ENCODE data around the gene INSYN1. TPM values are rescaled to one million over a fixed set of nuclear protein-coding genes. Genes with fewer than 3 reads are reported as not detected.

Gene INSYN1
- total RNA-seq, 5 donors from 2014 or later (not counting 1 experiment from before 2014, with no cell fraction given), result not detected

DNA sequence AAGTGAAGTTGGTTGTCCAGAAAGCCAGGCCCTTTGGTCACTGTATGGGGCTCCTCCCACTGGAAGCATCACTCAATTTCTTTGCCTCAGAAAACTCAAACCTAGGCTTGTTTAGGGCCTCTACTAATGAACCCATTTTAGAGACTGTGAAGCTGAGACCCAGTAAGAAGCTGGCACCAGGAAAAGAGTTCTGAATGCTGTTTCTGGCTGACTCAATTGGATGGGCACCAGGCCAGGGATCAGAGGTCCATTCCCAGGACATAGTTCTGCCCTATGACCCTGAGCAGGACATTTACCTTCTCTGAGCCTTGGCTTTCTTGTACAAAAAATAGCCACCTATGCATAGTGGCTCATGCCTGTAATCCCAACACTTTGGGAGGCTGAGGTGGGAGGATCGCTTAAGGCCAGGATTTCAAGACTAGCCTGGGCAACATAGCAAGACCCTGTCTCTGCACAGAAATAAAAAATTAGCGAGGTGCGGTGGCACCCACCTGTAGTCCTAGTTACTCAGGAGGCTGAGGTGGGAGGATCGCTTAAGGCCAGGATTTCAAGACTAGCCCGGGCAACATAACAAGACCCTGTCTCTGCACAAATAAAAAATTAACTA is 38.4 kb downstream of the INSYN1 start:
- H3K27ac ChIP-seq (ENCODE audit: low read length), result no peak overlapping the region
- no peaks in the 10 kb centered on the region for H3K4me1 ChIP-seq (ENCODE audit: control insufficient read depth in 1 of 2, extremely low read depth in 1 of 2, insufficient read depth in 2 of 2, low read length in 2 of 2)
- Mint-ChIP-seq H3K36me3 (no peaks in the 10 kb centered on the region), H3K4me3 (no peak overlapping the region), H3K4me1 (no peaks in the 10 kb centered on the region), H3K9me3 (no peaks in the 10 kb centered on the region), H3K27ac (no peak overlapping the region), H3K27me3 (peaks cover 18 to 22% of the 10 kb centered on the region in 2 donors)
- H3K36me3 ChIP-seq (ENCODE audit: control insufficient read depth in 2 of 2, extremely low read depth in 1 of 2, insufficient read depth in 1 of 2, low read length in 1 of 2), result no peaks in the 10 kb centered on the region
- peaks cover 0 to 19% of the 10 kb centered on the region in 2 experiments for H3K27me3 ChIP-seq (replicated peaks in 1 of 2; ENCODE audit: control insufficient read depth in 2 of 2, extremely low read depth in 1 of 2, insufficient read depth in 2 of 2, low read length in 1 of 2)
- 100% methylated on average over 1 of the region's 5 CpGs for WGBS (ENCODE audit: insufficient coverage)
- H3K9me3 ChIP-seq, result no peaks in the 10 kb centered on the region
- no peak for DNase-seq
- no peak overlapping the region for H3K4me3 ChIP-seq (ENCODE audit: control insufficient read depth in 1 of 2, extremely low read depth in 1 of 2, low read length in 1 of 2)
- POLR2A ChIA-PET, result no interaction called here
- no peak for ATAC-seq (replicated peaks in 1 of 4)
- CTCF ChIA-PET, result no interaction called here

GRCh38 chr15:73712107-73712506 is 41.0 kb downstream of the INSYN1 start:
- Histone ChIP-seq H3K9me3 (no peaks in the 10 kb centered on the region), H3K27ac (ENCODE audit: low read length) (no peak overlapping the region), H3K27me3 (replicated peaks in 1 of 2; ENCODE audit: control insufficient read depth in 2 of 2, extremely low read depth in 1 of 2, insufficient read depth in 2 of 2, low read length in 1 of 2) (peaks cover 0 to 32% of the 10 kb centered on the region in 2 experiments), H3K4me1 (ENCODE audit: control insufficient read depth in 1 of 2, extremely low read depth in 1 of 2, insufficient read depth in 2 of 2, low read length in 2 of 2) (no peaks in the 10 kb centered on the region), H3K4me3 (ENCODE audit: control insufficient read depth in 1 of 2, extremely low read depth in 1 of 2, low read length in 1 of 2) (no peak overlapping the region), H3K36me3 (ENCODE audit: control insufficient read depth in 2 of 2, extremely low read depth in 1 of 2, insufficient read depth in 1 of 2, low read length in 1 of 2) (no peaks in the 10 kb centered on the region)
- H3K36me3 Mint-ChIP-seq, result no peaks in the 10 kb centered on the region
- ChIA-PET CTCF (interaction anchor here in 1 of 2 donors (0.9 kb wide), 1 partner anchor 44 kb away, joined by 3 read pairs; no protein-coding TSS in a partner anchor), POLR2A (no interaction called here)
- H3K9me3 Mint-ChIP-seq, result no peaks in the 10 kb centered on the region
- H3K4me1 Mint-ChIP-seq, result no peaks in the 10 kb centered on the region
- H3K27me3 Mint-ChIP-seq, result peaks cover 12 to 19% of the 10 kb centered on the region in 2 donors
- H3K27ac Mint-ChIP-seq, result no peak overlapping the region
- no peak for ATAC-seq (replicated peaks in 1 of 4)
- no peak for DNase-seq
- H3K4me3 Mint-ChIP-seq, result no peak overlapping the region

DNA sequence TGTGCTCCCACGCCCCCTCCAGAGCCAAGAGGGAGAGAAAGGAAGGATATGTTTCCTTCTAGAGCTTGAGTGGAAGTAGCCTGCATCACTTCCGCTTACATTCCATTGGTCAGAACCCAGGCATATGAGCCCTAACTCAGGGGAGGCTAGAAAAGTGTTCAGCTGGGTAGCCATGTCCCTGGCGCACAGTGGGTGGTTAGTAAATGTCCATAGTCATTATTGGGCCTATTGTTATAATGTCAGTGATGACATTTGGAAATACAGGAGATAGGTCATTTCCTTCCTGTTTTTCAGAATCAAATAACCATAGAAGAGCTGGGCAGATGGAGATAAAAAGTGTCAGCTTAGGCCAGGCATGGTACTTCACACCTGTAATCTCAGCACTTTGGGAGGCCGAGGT is 41.6 kb downstream of the INSYN1 start:
- DNase-seq (no peak), ATAC-seq (replicated peaks in 1 of 4) (no peak)
- Histone ChIP-seq H3K4me3 (ENCODE audit: control insufficient read depth in 1 of 2, extremely low read depth in 1 of 2, low read length in 1 of 2) (no peak overlapping the region), H3K4me1 (ENCODE audit: control insufficient read depth in 1 of 2, extremely low read depth in 1 of 2, insufficient read depth in 2 of 2, low read length in 2 of 2) (no peaks in the 10 kb centered on the region), H3K36me3 (ENCODE audit: control insufficient read depth in 2 of 2, extremely low read depth in 1 of 2, insufficient read depth in 1 of 2, low read length in 1 of 2) (no peaks in the 10 kb centered on the region), H3K27ac (ENCODE audit: low read length) (no peak overlapping the region), H3K27me3 (replicated peaks in 1 of 2; ENCODE audit: control insufficient read depth in 2 of 2, extremely low read depth in 1 of 2, insufficient read depth in 2 of 2, low read length in 1 of 2) (peaks cover 0 to 36% of the 10 kb centered on the region in 2 experiments), H3K9me3 (no peaks in the 10 kb centered on the region)
- CTCF ChIA-PET, result interaction anchor here in 1 of 2 donors (0.9 kb wide), 1 partner anchor 44 kb away, joined by 3 read pairs; no protein-coding TSS in a partner anchor
- Mint-ChIP-seq H3K4me1 (no peaks in the 10 kb centered on the region), H3K9me3 (no peaks in the 10 kb centered on the region), H3K4me3 (no peak overlapping the region), H3K27ac (no peak overlapping the region), H3K36me3 (no peaks in the 10 kb centered on the region), H3K27me3 (peaks cover 12 to 19% of the 10 kb centered on the region in 2 donors)
- POLR2A ChIA-PET, result no interaction called here
- WGBS (ENCODE audit: insufficient coverage), result no CpG with 5 or more reads among the region's 4 CpGs

- ChIA-PET CTCF (no interaction called here), POLR2A (no interaction called here)
- H3K9me3 Mint-ChIP-seq, result no peaks in the 10 kb centered on the region
- no peak overlapping the region for H3K4me3 ChIP-seq (ENCODE audit: control insufficient read depth in 1 of 2, extremely low read depth in 1 of 2, low read length in 1 of 2)
- H3K4me1 Mint-ChIP-seq, result no peaks in the 10 kb centered on the region
- peaks cover 12 to 21% of the 10 kb centered on the region in 2 donors for H3K27me3 Mint-ChIP-seq
- H3K4me3 Mint-ChIP-seq, result no peak overlapping the region
- peaks cover 0 to 36% of the 10 kb centered on the region in 2 experiments for H3K27me3 ChIP-seq (replicated peaks in 1 of 2; ENCODE audit: control insufficient read depth in 2 of 2, extremely low read depth in 1 of 2, insufficient read depth in 2 of 2, low read length in 1 of 2)
- 73% methylated on average over 3 of the region's 5 CpGs for WGBS (ENCODE audit: insufficient coverage)
- DNase-seq (no peak), ATAC-seq (replicated peaks in 1 of 4) (no peak)
- no peak overlapping the region for H3K27ac ChIP-seq (ENCODE audit: low read length)
- H3K27ac Mint-ChIP-seq, result no peak overlapping the region
- no peaks in the 10 kb centered on the region for H3K36me3 ChIP-seq (ENCODE audit: control insufficient read depth in 2 of 2, extremely low read depth in 1 of 2, insufficient read depth in 1 of 2, low read length in 1 of 2)
- no peaks in the 10 kb centered on the region for H3K36me3 Mint-ChIP-seq
- no peaks in the 10 kb centered on the region for H3K9me3 ChIP-seq
- H3K4me1 ChIP-seq (ENCODE audit: control insufficient read depth in 1 of 2, extremely low read depth in 1 of 2, insufficient read depth in 2 of 2, low read length in 2 of 2), result no peaks in the 10 kb centered on the region
Observed at GRCh38 chr15:73710321-73710720, 42.8 kb downstream of the INSYN1 start.

GRCh38 chr15:73709686-73710085 is 43.5 kb downstream of the INSYN1 start:
- Mint-ChIP-seq H3K27ac (no peak overlapping the region), H3K36me3 (no peaks in the 10 kb centered on the region), H3K4me1 (peaks cover 0 to under 1% (median 0%) of the 10 kb centered on the region in 3 donors), H3K27me3 (peaks cover 14 to 25% of the 10 kb centered on the region in 2 donors), H3K9me3 (no peaks in the 10 kb centered on the region), H3K4me3 (no peak overlapping the region)
- Histone ChIP-seq H3K9me3 (no peaks in the 10 kb centered on the region), H3K27me3 (replicated peaks in 1 of 2; ENCODE audit: control insufficient read depth in 2 of 2, extremely low read depth in 1 of 2, insufficient read depth in 2 of 2, low read length in 1 of 2) (peaks cover 0 to 36% of the 10 kb centered on the region in 2 experiments), H3K36me3 (ENCODE audit: control insufficient read depth in 2 of 2, extremely low read depth in 1 of 2, insufficient read depth in 1 of 2, low read length in 1 of 2) (no peaks in the 10 kb centered on the region), H3K4me3 (ENCODE audit: control insufficient read depth in 1 of 2, extremely low read depth in 1 of 2, low read length in 1 of 2) (no peak overlapping the region), H3K27ac (ENCODE audit: low read length) (no peak overlapping the region), H3K4me1 (ENCODE audit: control insufficient read depth in 1 of 2, extremely low read depth in 1 of 2, insufficient read depth in 2 of 2, low read length in 2 of 2) (no peaks in the 10 kb centered on the region)
- ChIA-PET POLR2A (no interaction called here), CTCF (no interaction called here)
- ATAC-seq (replicated peaks in 1 of 4), result no peak
- no peak for DNase-seq
- WGBS (ENCODE audit: insufficient coverage), result 40% methylated on average over 1 of the region's 4 CpGs

DNA sequence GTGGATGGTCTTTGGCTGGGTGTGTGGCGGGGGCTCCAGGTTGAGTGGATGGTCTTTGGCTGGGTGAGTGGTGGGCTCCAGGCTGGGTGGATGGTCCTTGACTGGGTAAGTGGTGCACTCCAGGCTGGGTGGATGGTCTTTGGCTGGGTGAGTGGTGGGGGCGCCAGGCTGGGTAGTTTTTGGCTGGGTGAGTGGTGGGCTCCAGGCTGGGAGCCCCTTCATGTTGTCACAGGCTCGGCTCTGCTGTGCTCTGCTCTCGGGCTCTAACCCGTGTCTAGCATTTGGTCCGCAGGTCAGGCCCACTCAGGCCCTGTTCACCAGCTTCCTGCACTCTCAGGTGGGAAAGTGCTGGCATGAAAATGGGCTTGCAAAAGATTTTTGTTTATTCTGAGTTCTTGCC is 43.9 kb downstream of the INSYN1 start:
- Mint-ChIP-seq H3K27me3 (peaks cover 16 to 27% of the 10 kb centered on the region in 2 donors), H3K4me3 (no peak overlapping the region), H3K4me1 (peaks cover 0 to 2% (median 0%) of the 10 kb centered on the region in 3 donors), H3K9me3 (no peaks in the 10 kb centered on the region), H3K36me3 (no peaks in the 10 kb centered on the region), H3K27ac (no peak overlapping the region)
- ATAC-seq (replicated peaks in 1 of 4), result no peak
- H3K36me3 ChIP-seq (ENCODE audit: control insufficient read depth in 2 of 2, extremely low read depth in 1 of 2, insufficient read depth in 1 of 2, low read length in 1 of 2), result no peaks in the 10 kb centered on the region
- no peak overlapping the region for H3K4me3 ChIP-seq (ENCODE audit: control insufficient read depth in 1 of 2, extremely low read depth in 1 of 2, low read length in 1 of 2)
- no peak for DNase-seq
- no peak overlapping the region for H3K27ac ChIP-seq (ENCODE audit: low read length)
- WGBS (ENCODE audit: insufficient coverage), result 84% methylated on average over 5 of the region's 6 CpGs
- H3K4me1 ChIP-seq (ENCODE audit: control insufficient read depth in 1 of 2, extremely low read depth in 1 of 2, insufficient read depth in 2 of 2, low read length in 2 of 2), result no peaks in the 10 kb centered on the region
- no peaks in the 10 kb centered on the region for H3K9me3 ChIP-seq
- CTCF ChIA-PET, result no interaction called here
- H3K27me3 ChIP-seq (replicated peaks in 1 of 2; ENCODE audit: control insufficient read depth in 2 of 2, extremely low read depth in 1 of 2, insufficient read depth in 2 of 2, low read length in 1 of 2), result peaks cover 0 to 41% of the 10 kb centered on the region in 2 experiments
- POLR2A ChIA-PET, result no interaction called here

GRCh38 chr15:73708691-73709090 is 44.5 kb downstream of the INSYN1 start:
- H3K27me3 Mint-ChIP-seq, result peaks cover 13 to 25% of the 10 kb centered on the region in 2 donors
- H3K36me3 ChIP-seq (ENCODE audit: control insufficient read depth in 2 of 2, extremely low read depth in 1 of 2, insufficient read depth in 1 of 2, low read length in 1 of 2), result no peaks in the 10 kb centered on the region
- no peaks in the 10 kb centered on the region for H3K9me3 ChIP-seq
- H3K4me3 Mint-ChIP-seq, result no peak overlapping the region
- H3K27ac Mint-ChIP-seq, result no peak overlapping the region
- WGBS (ENCODE audit: insufficient coverage), result 84% methylated on average over 6 of the region's 6 CpGs
- ChIA-PET CTCF (no interaction called here), POLR2A (no interaction called here)
- H3K36me3 Mint-ChIP-seq, result no peaks in the 10 kb centered on the region
- no peak overlapping the region for H3K4me3 ChIP-seq (ENCODE audit: control insufficient read depth in 1 of 2, extremely low read depth in 1 of 2, low read length in 1 of 2)
- no peaks in the 10 kb centered on the region for H3K4me1 ChIP-seq (ENCODE audit: control insufficient read depth in 1 of 2, extremely low read depth in 1 of 2, insufficient read depth in 2 of 2, low read length in 2 of 2)
- DNase-seq (no peak), ATAC-seq (replicated peaks in 1 of 4) (no peak)
- H3K4me1 Mint-ChIP-seq, result peaks cover 0 to 2% (median 0%) of the 10 kb centered on the region in 3 donors
- H3K27me3 ChIP-seq (replicated peaks in 1 of 2; ENCODE audit: control insufficient read depth in 2 of 2, extremely low read depth in 1 of 2, insufficient read depth in 2 of 2, low read length in 1 of 2), result peaks cover 0 to 43% of the 10 kb centered on the region in 2 experiments
- H3K9me3 Mint-ChIP-seq, result no peaks in the 10 kb centered on the region
- H3K27ac ChIP-seq (ENCODE audit: low read length), result no peak overlapping the region
